Measurements from ENCODE around the gene ITGBL1. TPM values are rescaled to one million over a fixed set of nuclear protein-coding genes. Genes with fewer than 3 reads are reported as not detected.

The ITGBL1 gene
- polyA plus RNA-seq, 6 donors from 2014 or later = not detected

- ATAC-seq (ENCODE audit: low read depth in 2 of 2) (no peak), DNase-seq (no peak)
- Mint-ChIP-seq H3K36me3 (no peaks in the 10 kb centered on the region), H3K9me3 (peaks cover 0 to 2% (median 0%) of the 10 kb centered on the region in 7 donors), H3K4me3 (no peak overlapping the region), H3K27ac (no peak overlapping the region), H3K27me3 (peaks cover 0 to 9% (median 5%) of the 10 kb centered on the region in 3 donors), H3K4me1 (no peaks in the 10 kb centered on the region)
Measured at GRCh38 chr13:101425156-101425471, 27.4 kb upstream of the ITGBL1 start.

- ATAC-seq (ENCODE audit: low read depth in 2 of 2) (no peak), DNase-seq (no peak)
- Mint-ChIP-seq H3K27ac (no peak overlapping the region), H3K4me1 (no peaks in the 10 kb centered on the region), H3K27me3 (peaks cover 0 to 9% (median 5%) of the 10 kb centered on the region in 3 donors), H3K9me3 (no peaks in the 10 kb centered on the region), H3K36me3 (no peaks in the 10 kb centered on the region), H3K4me3 (no peak overlapping the region)
Measured at GRCh38 chr13:101425623-101426022, 26.9 kb upstream of the ITGBL1 start.

GRCh38 chr13:101429733-101430132 lies 22.7 kb upstream of the ITGBL1 start:
- peaks cover 4 to 17% (median 6%) of the 10 kb centered on the region in 3 donors for H3K27me3 Mint-ChIP-seq
- H3K4me3 Mint-ChIP-seq = no peak overlapping the region
- peaks cover 0 to 4% (median 0%) of the 10 kb centered on the region in 7 donors for H3K9me3 Mint-ChIP-seq
- ATAC-seq (ENCODE audit: low read depth in 2 of 2) (no peak), DNase-seq (no peak)
- H3K27ac Mint-ChIP-seq = no peak overlapping the region
- no peaks in the 10 kb centered on the region for H3K36me3 Mint-ChIP-seq
- H3K4me1 Mint-ChIP-seq = no peaks in the 10 kb centered on the region

GRCh38 chr13:101433895-101434294 lies 18.6 kb upstream of the ITGBL1 start:
- H3K27ac Mint-ChIP-seq = no peak overlapping the region

GRCh38 chr13:101434486-101434885 lies 18.0 kb upstream of the ITGBL1 start:
- H3K36me3 Mint-ChIP-seq = no peaks in the 10 kb centered on the region
- peaks cover 6 to 8% (median 7%) of the 10 kb centered on the region in 3 donors for H3K27me3 Mint-ChIP-seq
- ATAC-seq (ENCODE audit: low read depth in 2 of 2) (no peak), DNase-seq (no peak)
- no peak overlapping the region for H3K4me3 Mint-ChIP-seq
- H3K9me3 Mint-ChIP-seq = peaks cover 0 to 4% (median 0%) of the 10 kb centered on the region in 7 donors
- no peak overlapping the region for H3K27ac Mint-ChIP-seq
- H3K4me1 Mint-ChIP-seq = no peaks in the 10 kb centered on the region

More at GRCh38 chr13:101433895-101434294, 18.6 kb upstream of the ITGBL1 start:
- Mint-ChIP-seq H3K27me3 (peaks cover 6 to 10% (median 8%) of the 10 kb centered on the region in 3 donors), H3K9me3 (peaks cover 0 to 4% (median 0%) of the 10 kb centered on the region in 7 donors), H3K4me1 (no peaks in the 10 kb centered on the region), H3K4me3 (no peak overlapping the region), H3K36me3 (no peaks in the 10 kb centered on the region)
- no peak for ATAC-seq (ENCODE audit: low read depth in 2 of 2)
- DNase-seq = no peak

- no peak overlapping the region for H3K4me3 Mint-ChIP-seq
- DNase-seq (no peak), ATAC-seq (ENCODE audit: low read depth in 2 of 2) (no peak)
- H3K9me3 Mint-ChIP-seq = no peaks in the 10 kb centered on the region
- H3K27me3 Mint-ChIP-seq = peaks cover 0 to 12% (median 4%) of the 10 kb centered on the region in 3 donors
- H3K4me1 Mint-ChIP-seq = no peaks in the 10 kb centered on the region
- H3K27ac Mint-ChIP-seq = no peak overlapping the region
- no peaks in the 10 kb centered on the region for H3K36me3 Mint-ChIP-seq
Measured at GRCh38 chr13:101447852-101448251, 4.6 kb upstream of the ITGBL1 start.

DNA sequence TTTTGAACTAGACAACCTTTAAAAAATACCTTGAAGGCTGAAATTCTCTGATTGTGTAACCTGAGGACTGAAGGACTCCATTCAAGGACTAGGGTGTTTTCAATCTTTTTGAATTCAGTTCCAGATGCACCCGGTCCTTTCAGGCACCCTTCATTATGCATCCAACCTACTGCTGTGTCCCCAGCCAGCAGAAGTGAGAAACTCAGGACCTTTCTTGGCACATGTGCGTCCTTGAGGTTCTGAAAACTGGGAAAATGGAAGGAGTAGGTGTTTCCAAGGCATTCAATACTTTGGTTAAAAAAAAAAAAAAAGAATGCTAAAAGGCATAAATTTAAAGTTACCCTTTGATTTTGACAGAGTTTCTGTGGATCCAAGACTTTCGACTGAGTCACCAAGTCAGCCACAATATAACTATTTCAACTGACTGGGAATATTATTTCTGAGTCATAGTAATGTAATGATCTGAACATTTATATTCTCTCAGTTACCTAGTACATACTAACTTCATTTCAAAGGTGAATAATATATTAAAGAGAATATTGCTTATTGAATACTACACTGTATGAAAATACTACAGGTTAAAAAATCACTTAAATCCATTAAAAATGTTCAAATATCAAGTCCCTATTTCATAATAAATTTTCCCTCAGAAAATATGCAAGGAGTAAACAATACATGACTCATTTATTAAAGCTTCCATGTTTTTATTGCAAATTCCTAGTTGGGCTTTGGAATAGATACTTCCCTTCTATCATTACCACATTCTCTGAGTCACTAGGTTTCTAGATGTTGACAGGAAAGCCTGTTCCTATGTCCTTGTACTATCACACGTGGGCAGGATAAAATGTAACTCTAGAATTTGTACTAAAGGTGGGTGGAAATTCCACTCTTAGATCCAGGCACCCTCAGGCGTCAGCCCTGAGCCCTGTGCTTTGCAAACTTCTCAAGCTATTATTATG lies 2.4 kb upstream of the ITGBL1 start:
- Mint-ChIP-seq H3K4me3 (no peak overlapping the region), H3K9me3 (peaks cover 0 to 10% (median 0%) of the 10 kb centered on the region in 7 donors), H3K27ac (no peak overlapping the region), H3K27me3 (peaks cover 12 to 25% (median 19%) of the 10 kb centered on the region in 3 donors), H3K36me3 (no peaks in the 10 kb centered on the region), H3K4me1 (no peaks in the 10 kb centered on the region)
- DNase-seq (no peak), ATAC-seq (ENCODE audit: low read depth in 2 of 2) (no peak)

DNA sequence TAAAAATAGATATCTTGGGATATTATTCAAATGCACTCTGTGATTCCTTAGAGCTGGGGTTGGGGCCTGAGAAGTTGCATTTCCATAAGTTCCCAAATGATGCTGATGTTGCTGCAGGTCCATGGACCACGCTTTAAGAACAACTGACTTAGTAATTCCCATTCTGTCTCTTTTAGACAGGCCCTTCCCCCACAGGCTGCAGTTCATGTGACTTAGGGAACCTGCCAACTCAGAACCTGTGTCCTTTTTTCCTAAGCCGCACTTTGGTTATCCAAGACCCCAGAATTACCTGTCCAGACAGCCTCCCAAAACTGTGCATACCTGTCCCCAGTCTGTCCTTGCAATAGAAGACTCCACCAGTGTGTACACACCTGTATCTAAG lies 1.7 kb upstream of the ITGBL1 start:
- Mint-ChIP-seq H3K27me3 (peaks cover 12 to 26% (median 19%) of the 10 kb centered on the region in 3 donors), H3K27ac (no peak overlapping the region), H3K36me3 (no peaks in the 10 kb centered on the region), H3K9me3 (peaks cover 0 to 10% (median 0%) of the 10 kb centered on the region in 7 donors), H3K4me1 (no peaks in the 10 kb centered on the region), H3K4me3 (no peak overlapping the region)
- ATAC-seq (ENCODE audit: low read depth in 2 of 2) (no peak), DNase-seq (no peak)

DNA sequence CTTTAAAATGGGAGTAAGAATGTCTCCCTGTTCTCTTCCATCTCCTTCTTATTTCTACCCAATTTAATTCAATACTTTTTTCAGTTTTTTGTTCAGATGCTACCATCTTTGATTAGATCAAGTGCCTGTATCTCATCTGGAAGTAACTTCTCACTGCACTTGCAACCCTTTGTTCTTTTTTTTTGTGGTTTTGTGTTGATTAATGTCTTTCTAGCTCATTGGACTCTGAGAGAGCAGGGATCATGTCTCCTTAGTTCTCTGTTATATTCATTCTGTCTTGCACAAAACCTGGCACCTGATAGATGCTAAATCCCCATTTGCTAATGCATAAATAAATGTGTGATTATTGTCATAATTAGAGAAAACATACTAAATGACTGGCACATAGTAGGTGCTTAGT lies 834 bp upstream of the ITGBL1 start:
- ATAC-seq (ENCODE audit: low read depth in 2 of 2) = no peak
- Mint-ChIP-seq H3K4me1 (no peaks in the 10 kb centered on the region), H3K27ac (no peak overlapping the region), H3K4me3 (no peak overlapping the region), H3K36me3 (no peaks in the 10 kb centered on the region), H3K27me3 (peaks cover 12 to 26% (median 19%) of the 10 kb centered on the region in 3 donors), H3K9me3 (peaks cover 0 to 10% (median 0%) of the 10 kb centered on the region in 7 donors)
- DNase-seq = no peak

DNA sequence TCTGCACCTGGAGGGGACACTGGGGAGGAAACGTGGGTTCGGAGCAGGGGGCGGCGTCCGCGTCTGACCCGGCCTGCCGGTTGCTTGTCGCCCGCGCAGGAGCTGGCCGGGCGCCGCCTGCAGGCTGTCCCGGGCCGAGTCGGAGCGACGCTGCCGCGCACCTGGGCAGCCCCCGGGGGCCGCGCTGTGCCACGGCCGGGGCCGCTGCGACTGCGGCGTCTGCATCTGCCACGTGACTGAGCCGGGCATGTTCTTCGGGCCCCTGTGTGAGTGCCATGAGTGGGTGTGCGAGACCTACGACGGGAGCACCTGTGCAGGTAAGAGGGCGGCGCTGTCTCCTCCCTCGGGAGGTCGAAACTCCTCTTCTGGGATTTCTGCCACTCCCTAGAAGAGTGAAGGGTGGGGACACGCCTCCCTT lies 1.3 kb downstream of the ITGBL1 start:
- Mint-ChIP-seq H3K36me3 (no peaks in the 10 kb centered on the region), H3K9me3 (peaks cover 0 to 10% (median 0%) of the 10 kb centered on the region in 7 donors), H3K27me3 (peaks cover 12 to 26% (median 19%) of the 10 kb centered on the region in 3 donors), H3K27ac (no peak overlapping the region), H3K4me3 (peak overlapping the region in 2 of 8 donors; percentile 7 to 15), H3K4me1 (no peaks in the 10 kb centered on the region)
- DNase-seq (no peak), ATAC-seq (ENCODE audit: low read depth in 2 of 2) (no peak)

DNA sequence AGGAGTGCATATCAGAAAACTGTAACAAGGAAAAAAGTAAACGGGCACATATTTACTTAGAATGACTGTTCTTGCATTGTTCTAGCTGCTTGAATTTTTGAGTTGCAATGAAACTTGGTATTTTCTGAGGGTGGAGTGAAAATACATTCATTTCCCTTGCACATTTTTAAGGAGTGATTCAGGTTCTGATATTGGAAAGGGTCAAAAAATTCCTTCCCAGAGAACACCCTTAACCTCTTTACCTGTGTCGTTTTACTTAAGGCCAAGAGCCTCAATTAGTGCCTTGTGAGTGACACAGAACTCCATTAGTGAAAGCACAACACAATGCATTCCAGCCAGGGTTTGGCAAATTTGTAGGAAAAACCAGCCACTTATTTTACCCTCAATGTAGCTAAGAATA lies 2.3 kb downstream of the ITGBL1 start:
- no peaks in the 10 kb centered on the region for H3K4me1 Mint-ChIP-seq
- H3K4me3 Mint-ChIP-seq = no peak overlapping the region
- H3K27me3 Mint-ChIP-seq = peaks cover 12 to 26% (median 19%) of the 10 kb centered on the region in 3 donors
- no peak overlapping the region for H3K27ac Mint-ChIP-seq
- peaks cover 0 to 10% (median 0%) of the 10 kb centered on the region in 7 donors for H3K9me3 Mint-ChIP-seq
- ATAC-seq (ENCODE audit: low read depth in 2 of 2) = no peak
- H3K36me3 Mint-ChIP-seq = no peaks in the 10 kb centered on the region
- DNase-seq = no peak

DNA sequence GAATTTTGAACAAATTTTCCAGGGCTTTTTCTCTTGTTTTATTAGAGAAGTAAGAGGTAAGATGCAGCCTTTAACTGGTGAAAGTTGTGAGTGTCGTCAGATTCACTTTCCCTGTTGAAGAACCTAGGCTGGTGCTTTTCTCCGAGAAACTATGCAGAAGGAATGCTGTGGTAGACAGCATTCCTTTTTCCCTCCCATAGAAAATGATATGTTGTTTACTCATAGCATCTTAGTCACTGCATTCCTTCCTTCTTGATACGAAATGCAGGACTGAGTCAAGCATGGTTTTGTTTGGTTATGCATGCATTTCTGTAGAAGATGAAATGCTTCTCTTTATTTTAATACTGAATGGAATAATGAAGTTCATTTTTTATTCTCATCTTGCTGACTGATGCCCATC lies 3.4 kb downstream of the ITGBL1 start:
- peaks cover 0 to 10% (median 0%) of the 10 kb centered on the region in 7 donors for H3K9me3 Mint-ChIP-seq
- H3K4me3 Mint-ChIP-seq = no peak overlapping the region
- peaks cover 12 to 26% (median 19%) of the 10 kb centered on the region in 3 donors for H3K27me3 Mint-ChIP-seq
- no peaks in the 10 kb centered on the region for H3K36me3 Mint-ChIP-seq
- DNase-seq (no peak), ATAC-seq (ENCODE audit: low read depth in 2 of 2) (no peak)
- H3K27ac Mint-ChIP-seq = no peak overlapping the region
- no peaks in the 10 kb centered on the region for H3K4me1 Mint-ChIP-seq

GRCh38 chr13:101457176-101457575 lies 4.7 kb downstream of the ITGBL1 start:
- no peaks in the 10 kb centered on the region for H3K4me1 Mint-ChIP-seq
- no peak overlapping the region for H3K27ac Mint-ChIP-seq
- H3K4me3 Mint-ChIP-seq = no peak overlapping the region
- peaks cover 0 to 10% (median 0%) of the 10 kb centered on the region in 7 donors for H3K9me3 Mint-ChIP-seq
- no peaks in the 10 kb centered on the region for H3K36me3 Mint-ChIP-seq
- no peak for ATAC-seq (ENCODE audit: low read depth in 2 of 2)
- DNase-seq = no peak
- H3K27me3 Mint-ChIP-seq = peaks cover 12 to 20% (median 19%) of the 10 kb centered on the region in 3 donors

- no peak for ATAC-seq (ENCODE audit: low read depth in 2 of 2)
- no peak overlapping the region for H3K27ac Mint-ChIP-seq
- no peak overlapping the region for H3K4me3 Mint-ChIP-seq
- no peaks in the 10 kb centered on the region for H3K27me3 Mint-ChIP-seq
- DNase-seq = no peak
- H3K4me1 Mint-ChIP-seq = no peaks in the 10 kb centered on the region
- H3K36me3 Mint-ChIP-seq = no peaks in the 10 kb centered on the region
- H3K9me3 Mint-ChIP-seq = peaks cover 0 to 5% (median 0%) of the 10 kb centered on the region in 7 donors
Measured at GRCh38 chr13:101465877-101466276, 13.4 kb downstream of the ITGBL1 start.
